ENCODE results near the gene RNF8. TPM values are rescaled to one million over a fixed set of nuclear protein-coding genes. Genes with fewer than 3 reads are reported as not detected.
A peak's percentile ranks its signal among the peaks of the same experiment; 100 is the strongest.
"Not testable (repeated sequence)": the region's sequence is repeated elsewhere in the genome, so short reads cannot be mapped to it uniquely, and the experiment has no call there.

Gene RNF8
- total RNA-seq, 2 donors from 2014 or later, result 18.1 to 19.1 TPM

DNA sequence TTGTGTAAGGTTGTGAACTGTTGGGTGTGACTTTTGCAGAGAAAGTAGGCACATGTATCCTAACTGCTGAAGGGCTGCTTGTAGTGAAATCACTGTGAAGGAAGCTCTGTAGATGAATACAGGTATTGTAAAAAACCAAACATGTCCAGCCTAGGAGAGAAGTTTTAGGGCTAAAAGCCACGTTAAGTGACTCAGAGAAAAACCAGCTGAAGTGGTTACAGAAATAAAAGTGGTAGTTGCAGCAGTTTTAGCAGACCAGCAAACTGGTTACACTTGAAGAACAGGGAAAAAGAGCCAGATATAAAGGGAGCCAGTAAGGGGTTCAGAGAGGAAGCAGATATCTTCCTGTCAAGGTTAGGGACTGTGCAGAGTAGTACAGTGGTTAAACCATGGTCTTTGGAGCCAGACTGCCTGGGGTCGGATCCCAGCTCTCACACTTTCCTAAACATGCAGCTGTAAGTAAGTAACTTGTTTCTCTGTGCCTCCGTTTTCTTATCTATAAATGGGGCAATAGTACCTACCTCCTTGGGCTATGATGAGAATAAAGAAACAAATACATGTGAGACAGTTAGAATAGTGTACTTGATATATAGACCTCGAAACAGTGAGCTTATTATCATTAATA lies 33.8 kb upstream of the RNF8 start:
- DNase-seq (no peak), ATAC-seq (no peak)
- intact Hi-C loops (cut with DNase I), result loop anchor here in 1 of 2 donors (10.0 kb wide), 2 partner anchors 245 to 375 kb away; partner anchors contain the start of gene MDGA1

- ATAC-seq (no peak), DNase-seq (no peak)
- intact Hi-C loops (cut with DNase I), result loop anchor here in 1 of 2 donors (10.0 kb wide), 2 partner anchors 244 to 374 kb away; partner anchors contain the start of gene MDGA1
These were observed 33.1 kb upstream of the RNF8 start for GRCh38 chr6:37320646-37321045.

GRCh38 chr6:37321101-37321500 lies 32.7 kb upstream of the RNF8 start:
- ATAC-seq, result peak in 1 of 2 donors; percentile 19
- DNase-seq, result no peak
- intact Hi-C loops (cut with DNase I), result loop anchor here in 1 of 2 donors (10.0 kb wide), 2 partner anchors 244 to 374 kb away; partner anchors contain the start of gene MDGA1

DNA sequence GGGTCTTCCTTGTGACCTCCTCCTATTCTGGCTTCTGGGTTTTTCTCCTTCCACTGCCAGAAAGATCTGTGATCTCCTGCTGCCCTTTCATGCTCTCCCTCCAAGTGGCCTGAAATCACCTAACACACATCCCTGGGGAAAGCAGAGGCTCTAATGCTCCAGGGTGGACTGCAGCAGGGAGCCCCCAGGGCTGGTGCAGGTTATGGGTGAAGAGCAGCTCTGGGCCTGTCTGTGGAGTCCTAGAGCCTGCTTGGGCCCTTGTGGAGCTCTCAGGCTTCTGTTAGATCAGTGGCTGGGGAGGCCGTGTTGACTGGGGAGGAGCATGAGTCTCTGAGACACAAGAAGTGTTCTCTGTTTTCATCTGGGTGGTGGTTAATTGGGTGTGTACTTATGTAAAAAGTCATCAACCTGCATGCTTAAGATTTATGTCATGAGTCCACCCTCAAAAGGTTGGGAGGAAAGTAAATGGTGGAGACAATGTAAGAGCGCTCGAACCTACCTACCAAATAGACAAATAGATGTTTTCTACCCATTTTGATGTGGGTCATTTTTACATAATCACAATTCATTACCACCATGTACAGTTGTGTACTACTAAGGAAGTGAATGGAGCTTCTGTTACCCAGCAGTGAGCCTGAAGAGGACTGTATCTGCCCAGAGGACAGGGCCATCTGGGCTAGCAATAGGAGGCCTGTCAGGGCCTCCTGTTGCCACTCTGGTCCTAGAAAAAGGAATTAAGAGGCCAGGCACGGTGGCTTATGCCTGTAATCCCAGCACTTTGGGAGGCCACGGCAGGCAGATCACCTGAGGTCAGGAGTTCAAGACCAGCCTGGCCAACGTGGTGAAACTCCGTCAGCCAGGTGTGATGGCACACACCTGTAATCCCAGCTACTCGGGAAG lies 32.0 kb upstream of the RNF8 start:
- intact Hi-C loops (cut with DNase I), result loop anchor here in 1 of 2 donors (10.0 kb wide), 2 partner anchors 243 to 373 kb away; partner anchors contain the start of gene MDGA1
- DNase-seq (no peak), ATAC-seq (no peak)

DNA sequence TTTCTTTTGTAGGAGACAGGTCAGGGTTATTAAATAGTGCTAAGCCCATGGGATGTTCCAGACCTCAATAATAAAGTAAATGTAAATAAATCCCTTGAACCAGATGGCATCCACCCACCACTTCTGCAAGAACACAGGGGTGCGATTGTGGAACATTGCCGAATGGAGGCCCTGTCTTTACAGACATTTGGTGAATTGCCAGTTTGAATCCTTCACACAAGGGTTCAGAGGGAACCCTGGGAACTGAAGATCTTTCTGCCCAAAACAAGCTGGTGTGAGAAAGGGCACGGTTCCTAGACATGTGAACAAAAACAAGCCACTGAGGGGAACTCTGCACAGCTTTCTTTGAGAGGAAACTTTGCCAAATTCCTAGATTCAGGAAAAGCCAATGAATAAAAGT lies 30.2 kb upstream of the RNF8 start:
- ATAC-seq (no peak), DNase-seq (no peak)
- intact Hi-C loops (cut with DNase I), result loop anchor here in 1 of 2 donors (10.0 kb wide), 2 partner anchors 241 to 371 kb away; partner anchors contain the start of gene MDGA1

DNA sequence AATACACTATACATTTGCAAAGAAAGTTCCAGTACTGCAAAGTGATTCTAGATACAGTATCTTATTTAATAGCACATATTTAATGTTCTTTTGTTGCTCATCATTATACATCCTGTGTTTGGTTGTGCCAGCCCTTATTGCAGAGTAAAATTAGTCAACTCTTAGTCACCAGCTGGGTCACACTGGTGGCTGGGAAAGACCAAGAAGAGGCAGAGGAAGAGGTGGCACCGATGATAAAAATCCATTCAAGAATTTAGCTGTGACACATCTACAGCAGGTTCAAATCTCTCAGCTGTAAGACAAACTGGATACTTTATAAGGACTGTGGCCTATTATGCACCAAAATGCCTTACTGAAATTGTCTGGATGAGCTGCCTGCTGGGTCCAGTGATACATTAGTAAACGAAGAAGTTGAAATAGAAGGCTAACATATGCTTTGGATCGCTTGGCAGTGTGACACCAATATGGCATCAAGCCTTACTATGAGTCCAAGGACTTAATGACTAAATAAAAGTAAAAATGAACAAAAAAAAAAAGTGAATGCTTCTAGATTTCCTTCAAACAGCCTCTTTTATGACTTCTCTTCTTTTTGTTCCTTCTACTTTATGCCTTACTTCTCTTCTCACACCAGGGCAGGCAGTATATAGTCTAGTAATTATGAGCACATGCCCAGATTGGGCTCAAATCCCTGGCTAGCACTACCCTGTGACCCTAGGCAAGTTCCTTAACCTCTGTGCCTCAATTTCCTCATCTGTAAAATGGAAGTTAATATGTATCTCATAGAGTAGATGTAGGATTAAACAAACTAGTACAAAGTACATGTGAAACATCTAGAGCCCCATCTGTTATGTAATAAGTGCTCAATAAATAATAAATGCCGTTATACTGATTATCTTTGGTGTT lies 29.4 kb upstream of the RNF8 start:
- intact Hi-C loops (cut with DNase I), result loop anchor here in 1 of 2 donors (10.0 kb wide), 2 partner anchors 240 to 370 kb away; partner anchors contain the start of gene MDGA1
- DNase-seq (no peak), ATAC-seq (no peak)

GRCh38 chr6:37330345-37330744 lies 23.4 kb upstream of the RNF8 start:
- ATAC-seq; intact Hi-C loops (cut with DNase I); DNase-seq: not testable (repeated sequence)

DNA sequence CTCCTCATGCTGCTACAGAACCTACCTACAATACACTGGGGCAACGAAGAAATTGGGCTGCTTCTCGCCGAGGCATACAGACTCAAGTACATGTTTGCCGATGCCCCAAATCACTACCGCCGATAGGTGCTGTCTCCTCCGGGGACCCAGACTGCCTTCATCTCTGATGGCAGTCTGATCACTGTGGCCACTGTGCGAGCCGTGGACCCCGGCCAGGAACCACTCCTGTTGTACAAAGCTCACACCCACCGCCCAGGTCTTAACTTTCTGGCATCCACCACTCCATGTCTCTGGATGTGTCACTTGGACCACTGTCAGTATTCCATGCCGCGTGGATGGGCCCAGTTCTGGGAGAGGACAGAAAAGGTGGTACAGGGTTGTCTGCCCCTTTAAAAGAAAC lies 22.7 kb upstream of the RNF8 start:
- intact Hi-C loops (cut with DNase I), result no loop called here
- DNase-seq, result no peak
- no peak for ATAC-seq

DNA sequence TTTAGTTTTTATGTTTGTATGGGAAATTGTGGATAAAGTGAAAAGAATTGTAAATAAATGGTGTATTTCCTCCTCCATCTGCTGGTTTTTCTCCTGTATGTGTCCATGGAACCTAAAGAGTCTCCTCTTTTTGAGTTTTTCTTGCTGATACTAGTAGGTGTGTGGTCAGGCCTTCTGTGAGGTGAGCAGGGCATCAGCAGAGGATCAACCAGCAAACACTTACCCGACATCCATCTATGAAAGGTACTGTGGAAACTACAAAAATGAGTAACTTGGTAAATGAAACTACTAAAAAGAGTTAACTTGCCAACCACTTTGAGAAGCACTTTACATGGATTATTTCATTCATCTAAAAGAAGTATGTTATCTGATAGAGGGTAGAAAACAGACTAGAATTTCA lies 20.9 kb upstream of the RNF8 start:
- ATAC-seq, result no peak
- intact Hi-C loops (cut with DNase I), result no loop called here
- no peak for DNase-seq

DNA sequence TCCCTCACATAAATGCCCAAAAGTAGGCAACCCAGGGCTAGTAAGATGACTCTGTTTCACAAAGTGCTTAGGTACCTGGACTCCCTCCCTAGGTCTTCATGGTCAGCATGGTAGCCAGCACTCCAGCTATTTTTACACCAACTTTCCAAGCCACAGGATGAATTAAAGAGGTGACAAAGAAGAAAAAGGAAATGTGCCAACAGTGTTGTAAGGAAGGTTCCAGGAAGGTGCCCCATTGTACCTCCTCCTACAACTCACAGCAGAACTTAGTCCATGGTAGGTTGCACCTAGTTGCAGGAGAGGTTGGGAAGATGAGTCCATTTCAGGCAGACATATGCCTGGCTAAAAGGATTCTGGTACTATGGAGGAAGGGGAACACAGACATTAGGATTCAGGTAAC lies 19.7 kb upstream of the RNF8 start:
- intact Hi-C loops (cut with DNase I), result no loop called here
- DNase-seq (no peak), ATAC-seq (no peak)

- intact Hi-C loops (cut with DNase I); DNase-seq; ATAC-seq: not testable (repeated sequence)
These were observed 15.5 kb upstream of the RNF8 start for GRCh38 chr6:37338317-37338716.

DNA sequence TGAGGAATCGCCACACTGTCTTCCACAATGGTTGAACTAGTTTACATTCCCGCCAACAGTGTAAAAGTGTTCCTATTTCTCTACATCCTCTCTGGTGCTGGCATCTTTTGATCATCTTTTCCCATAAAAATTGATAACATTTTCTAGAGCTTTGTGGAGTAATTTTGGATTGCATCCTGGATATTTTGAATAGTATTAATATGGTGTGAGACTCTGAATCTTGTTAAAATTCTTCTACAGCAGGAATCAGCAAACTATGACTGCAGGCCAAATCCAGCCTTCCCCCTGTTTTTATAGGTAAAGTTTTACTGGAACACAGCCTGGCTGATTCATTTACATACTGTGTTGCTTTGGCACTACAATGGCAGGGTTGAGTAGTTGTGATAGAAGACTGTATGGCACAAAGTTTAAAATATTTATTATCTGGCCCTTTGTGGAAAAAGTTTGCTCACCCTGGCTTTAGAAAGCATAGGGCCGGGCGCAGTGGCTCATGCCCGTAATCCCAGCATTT lies 15.0 kb upstream of the RNF8 start:
- no peak for DNase-seq
- ATAC-seq, result no peak
- intact Hi-C loops (cut with DNase I), result no loop called here

- intact Hi-C loops (cut with DNase I), result no loop called here
- ATAC-seq, result no peak
- DNase-seq, result no peak
These were observed 13.8 kb upstream of the RNF8 start for GRCh38 chr6:37339741-37340638.

DNA sequence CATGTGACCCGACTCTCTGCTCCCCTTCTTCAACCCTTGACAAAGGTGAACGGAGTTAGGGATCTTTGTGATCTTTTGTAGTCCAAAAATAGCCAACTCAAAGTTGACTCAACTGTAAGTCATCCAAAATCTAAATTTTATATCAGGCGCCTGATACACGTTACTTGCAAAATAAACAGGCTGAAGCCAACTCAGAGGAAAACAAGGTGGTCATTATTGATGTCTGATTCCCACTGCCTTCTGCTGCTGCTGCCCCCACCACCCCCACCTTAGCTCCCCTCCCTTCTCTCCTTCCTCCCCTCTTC lies 13.2 kb upstream of the RNF8 start:
- intact Hi-C loops (cut with DNase I), result no loop called here
- ATAC-seq, result no peak

GRCh38 chr6:37343248-37343647 lies 10.5 kb upstream of the RNF8 start:
- intact Hi-C loops (cut with DNase I), result no loop called here
- ATAC-seq, result no peak
- DNase-seq, result no peak

More for the DNA sequence above, 13.2 kb upstream of the RNF8 start:
- no peak for DNase-seq

- DNase-seq, result no peak
- no peak for ATAC-seq
- intact Hi-C loops (cut with DNase I), result no loop called here
These were observed 9.5 kb upstream of the RNF8 start for GRCh38 chr6:37344308-37344707.

- ATAC-seq; intact Hi-C loops (cut with DNase I); DNase-seq: not testable (repeated sequence)
These were observed 8.0 kb upstream of the RNF8 start for GRCh38 chr6:37345804-37346203.

DNA sequence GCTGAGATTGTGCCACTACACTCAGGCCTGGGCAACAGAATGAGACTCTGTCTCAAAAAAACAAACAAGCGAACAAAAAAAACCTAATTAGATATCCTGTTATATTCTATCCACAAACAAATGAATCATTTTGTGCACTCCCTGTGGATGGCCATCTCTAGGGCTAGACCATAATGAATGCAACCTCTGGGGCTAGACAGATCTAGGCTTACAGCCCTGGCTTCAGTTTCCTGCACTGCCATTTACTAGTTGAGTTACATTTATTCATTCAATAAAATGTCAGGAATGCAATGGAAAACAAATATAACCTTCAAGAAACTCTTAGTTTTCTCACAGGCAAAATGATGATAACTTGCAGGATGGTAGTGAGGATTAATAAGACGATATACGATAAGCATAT lies 6.6 kb upstream of the RNF8 start:
- intact Hi-C loops (cut with DNase I), result no loop called here
- no peak for ATAC-seq

More for the DNA sequence above, 6.6 kb upstream of the RNF8 start:
- no peak for DNase-seq

Measured in left cardiac atrium (tissue), 4 donors.